T-helper 2 cell treated with Interferon-gamma antibody and Interleukin-4, amounts not matched to agents 100 ng/mL and 5 ng/mL, for 36 hours (primary cell): Measurements from ENCODE around the gene CSPG5. TPM values are rescaled to one million over a fixed set of nuclear protein-coding genes. Genes with fewer than 3 reads are reported as not detected.

ENCODE experiments used
- intact Hi-C: fragments of 100-400 bp; cut with micrococcal nuclease; formaldehyde crosslinking; loops from one replicate; pipeline ENCODE4 v1.15.1; 2023
- total RNA-seq: library from RNA; stranded (reverse); gene quantifications from 2 replicates; pipeline ENCODE4 v1.2.3, GENCODE V29; 2022

Gene CSPG5
- total RNA-seq, 1 donor from 2014 or later, result 0.64 TPM

DNA sequence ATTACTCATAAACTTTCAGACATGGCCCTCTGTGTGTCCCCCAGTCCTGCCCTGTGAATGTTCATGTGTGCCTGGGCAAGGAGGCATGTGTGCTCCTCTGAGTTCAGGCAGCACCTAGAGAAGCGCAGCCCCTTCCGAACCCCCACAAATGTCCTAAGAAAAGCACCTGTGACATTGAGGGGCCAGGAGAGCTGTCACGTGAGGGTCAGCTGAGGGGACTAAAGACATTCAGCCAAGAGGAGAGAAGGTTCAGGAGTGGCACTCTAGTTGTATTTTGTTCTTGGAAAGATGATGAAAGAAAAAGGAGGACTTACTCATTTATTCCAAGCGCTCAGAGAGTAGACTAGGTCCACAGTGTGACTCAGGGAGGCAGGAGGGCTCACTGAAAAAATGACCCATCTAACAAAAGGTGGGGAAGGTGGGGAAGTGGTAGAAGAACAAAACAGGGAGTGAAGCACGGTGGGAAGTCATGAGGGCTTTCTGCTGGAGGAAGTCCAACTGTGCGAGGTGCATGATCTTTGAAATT, 37.0 kb downstream of the CSPG5 start:
- intact Hi-C loops, result no loop called here

DNA sequence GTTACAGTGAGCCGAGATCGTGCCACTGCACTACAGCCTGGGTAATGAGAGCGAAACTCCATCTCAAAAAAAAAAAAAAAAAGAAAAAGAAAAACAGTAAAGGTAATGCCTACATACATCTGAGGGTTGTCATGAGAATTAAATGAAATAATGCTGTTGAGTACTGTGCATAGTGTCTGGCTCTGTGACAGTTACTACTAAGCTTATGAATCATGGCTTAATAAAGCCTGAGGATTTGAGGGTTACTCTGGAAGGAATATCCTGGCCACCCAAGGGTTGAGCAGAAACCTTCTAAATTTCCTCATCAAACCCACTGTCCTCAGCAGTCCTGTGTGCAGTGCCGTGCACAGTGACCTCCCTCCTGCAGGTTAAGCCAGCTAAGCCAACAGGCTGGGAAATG, 38.4 kb downstream of the CSPG5 start:
- intact Hi-C loops, result no loop called here

DNA sequence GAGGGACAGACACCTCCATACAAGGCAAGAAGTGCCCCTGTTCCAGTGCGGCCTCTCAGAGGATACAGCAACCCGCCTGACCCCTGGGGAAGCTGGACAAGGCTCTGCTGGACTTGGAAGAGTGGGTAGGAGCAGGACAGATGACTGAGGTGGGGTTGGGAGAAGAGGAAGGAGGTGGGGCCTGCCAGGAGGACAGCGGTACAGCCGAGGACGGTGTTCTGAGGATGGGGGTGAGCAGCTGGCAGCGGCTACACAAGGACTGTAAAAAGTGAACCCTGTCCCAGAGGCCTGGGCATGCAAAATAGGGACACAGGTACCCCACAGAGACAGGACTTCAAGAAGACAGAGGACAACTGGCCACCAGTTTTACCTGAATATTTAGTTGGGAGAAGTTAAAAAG, 41.7 kb downstream of the CSPG5 start:
- intact Hi-C loops, result no loop called here

DNA sequence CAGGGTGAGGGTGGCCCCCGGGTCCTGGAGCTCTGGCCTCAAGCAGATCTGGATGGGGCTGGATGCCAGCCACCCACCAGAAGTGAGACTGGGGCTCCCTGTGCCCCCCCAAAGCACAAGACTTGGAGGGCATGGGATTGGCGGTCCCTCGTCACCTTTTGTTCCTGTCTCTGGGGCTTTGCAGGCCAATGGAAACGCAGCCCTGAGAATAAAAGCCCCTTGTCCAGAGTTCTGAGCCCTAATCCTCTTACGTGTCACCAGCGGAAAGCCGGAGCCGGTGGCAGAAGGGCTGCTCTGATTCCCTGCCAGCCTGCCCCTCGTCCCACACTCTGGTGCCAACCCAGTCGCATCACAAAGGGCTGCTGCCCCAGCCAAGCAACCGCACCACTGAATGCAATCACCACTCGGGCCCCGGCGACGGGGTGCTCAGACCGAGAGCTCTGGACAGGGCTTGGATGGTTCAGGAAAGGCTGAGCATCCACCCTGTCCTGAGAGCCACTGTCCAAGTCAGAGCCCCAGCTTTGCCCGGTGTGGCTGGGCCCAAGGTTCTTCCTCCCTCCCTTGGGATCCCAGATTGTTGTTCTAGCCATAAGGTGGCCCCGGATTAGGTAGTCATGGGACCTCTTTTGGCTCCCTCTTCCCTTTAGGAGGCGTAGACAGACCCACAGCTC, 42.3 kb downstream of the CSPG5 start:
- intact Hi-C loops, result no loop called here

DNA sequence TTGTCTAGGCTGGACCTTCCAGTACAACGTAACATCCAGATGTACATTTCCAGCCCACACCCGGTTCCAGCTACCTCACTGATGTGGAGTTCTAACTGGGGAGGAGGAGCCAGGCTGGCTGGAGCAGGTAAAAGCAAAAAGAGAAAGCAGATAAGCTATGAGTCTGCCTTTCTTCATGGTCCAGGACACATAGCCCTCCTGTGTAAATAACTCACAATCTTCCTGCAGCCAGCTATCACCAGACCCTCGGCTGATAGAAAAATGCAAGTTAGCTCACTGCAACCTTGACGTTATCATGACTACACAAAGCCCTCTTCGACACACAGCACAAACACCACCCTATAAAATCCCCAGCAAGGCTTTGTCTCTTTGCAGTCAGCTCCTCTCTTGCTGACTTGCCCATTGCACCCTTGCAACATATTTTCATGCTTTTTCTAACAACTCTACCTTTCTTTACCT, 44.6 kb downstream of the CSPG5 start:
- intact Hi-C loops, result no loop called here

DNA sequence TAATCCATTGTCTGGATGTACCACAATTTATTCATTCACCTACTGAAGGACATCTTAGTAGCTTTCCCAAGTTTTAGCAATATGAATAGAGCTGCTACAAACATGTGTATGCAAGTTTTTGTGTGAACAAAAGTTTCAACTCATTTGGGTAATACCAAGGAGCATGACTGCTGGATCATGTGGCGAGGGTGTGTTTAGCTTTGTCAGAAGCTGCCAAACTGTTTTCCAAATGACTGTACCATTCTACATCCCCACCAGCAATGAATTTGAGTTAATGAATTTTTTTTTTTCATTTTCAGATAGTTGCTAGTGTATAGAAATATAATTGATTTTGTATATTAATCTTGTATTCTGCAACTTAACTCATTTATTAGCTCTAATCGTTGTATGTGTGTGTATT, 45.2 kb downstream of the CSPG5 start:
- intact Hi-C loops, result no loop called here

DNA sequence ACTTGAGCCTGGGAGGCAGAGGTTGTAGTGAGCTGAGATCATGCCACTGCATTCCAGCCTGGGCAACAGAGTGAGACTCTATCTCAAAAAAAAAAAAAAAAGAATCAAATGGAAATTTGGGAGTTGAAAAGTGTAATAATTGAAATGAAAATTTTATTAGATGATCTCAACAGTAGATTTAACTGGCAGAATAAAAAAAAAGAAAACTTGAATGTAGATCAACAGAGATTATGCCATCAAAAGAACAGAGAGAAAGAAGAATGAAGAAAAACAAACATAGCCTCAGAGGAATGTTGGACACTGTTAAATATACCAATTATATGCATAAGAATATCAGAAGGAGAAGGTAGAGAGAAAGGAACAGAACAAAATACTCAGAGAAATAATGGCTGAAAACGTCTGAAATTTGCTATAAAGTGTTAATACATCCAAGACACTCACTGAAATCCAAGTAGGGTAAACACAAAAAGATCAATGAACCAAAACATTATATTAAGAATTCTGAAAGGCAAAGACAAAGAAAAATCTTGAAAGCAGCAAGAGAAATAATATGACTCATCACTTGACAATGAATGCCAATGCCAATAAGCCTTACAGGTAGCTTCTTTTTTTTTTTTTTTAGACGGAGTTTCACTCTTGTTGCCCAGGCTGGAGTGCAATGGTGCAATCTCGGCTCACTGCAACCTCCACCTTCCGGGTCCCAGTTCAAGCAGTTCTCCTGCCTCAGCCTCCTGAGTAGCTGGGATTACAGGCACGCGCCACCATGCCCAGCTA, 50.5 kb downstream of the CSPG5 start:
- intact Hi-C loops, result loop anchor here (10.0 kb wide), 1 partner anchor 137 kb away; no protein-coding TSS in a partner anchor

DNA sequence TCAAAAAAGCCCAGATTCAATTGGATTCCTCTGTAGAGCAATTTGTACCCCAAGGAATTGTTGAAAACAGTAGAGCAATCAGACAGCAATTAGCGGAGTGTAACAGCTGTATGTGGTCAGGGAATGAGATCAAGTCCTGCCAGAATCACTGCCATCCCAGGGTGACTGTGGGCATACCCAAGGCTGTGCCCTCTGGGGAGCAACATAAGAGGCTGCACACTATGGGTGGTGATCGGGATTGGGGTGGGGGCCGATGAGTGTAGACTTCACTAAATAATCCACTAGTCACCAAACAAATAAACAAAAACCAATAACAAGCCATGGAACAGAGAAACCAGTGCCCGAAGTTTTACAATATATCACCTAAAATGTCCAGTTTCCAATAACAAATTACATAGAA, 53.0 kb downstream of the CSPG5 start:
- intact Hi-C loops, result loop anchor here (10.0 kb wide), 1 partner anchor 139 kb away; no protein-coding TSS in a partner anchor

DNA sequence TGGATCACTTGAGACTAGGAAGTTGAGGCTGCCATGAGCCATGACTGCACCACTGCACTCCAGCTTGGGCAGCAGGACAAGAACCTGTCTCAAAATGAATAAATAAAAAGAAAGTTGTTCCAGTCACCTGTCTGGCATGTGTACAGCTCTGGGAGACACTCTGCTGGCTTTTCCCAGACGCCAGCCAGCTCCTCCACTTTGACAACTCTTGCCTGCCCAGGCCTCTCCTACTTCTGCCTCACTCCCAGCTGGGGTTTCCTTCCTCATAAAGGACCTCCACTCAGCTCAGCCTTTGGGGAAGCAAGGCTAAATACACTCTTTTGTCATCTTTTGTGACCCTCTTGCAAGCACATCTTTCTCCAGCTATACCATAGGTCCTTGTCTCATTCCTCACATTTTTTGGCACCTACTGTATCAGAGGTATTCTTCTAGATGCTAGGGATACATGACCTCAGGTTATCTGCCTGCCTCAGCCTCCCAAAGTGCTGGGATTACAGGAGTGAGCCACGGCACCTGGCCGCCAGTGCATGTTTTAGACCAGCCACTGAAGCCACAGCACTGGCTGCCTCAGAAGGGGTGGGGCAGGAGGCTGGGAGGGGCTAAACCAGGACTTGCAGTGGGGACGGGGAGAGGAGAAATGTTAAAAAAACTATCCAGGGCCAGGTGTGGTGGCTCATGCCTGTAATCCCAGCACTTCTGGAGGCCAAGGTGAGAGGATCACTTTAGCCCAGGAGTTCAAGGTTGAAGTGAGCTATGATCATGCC, 55.2 kb downstream of the CSPG5 start:
- intact Hi-C loops, result loop anchor here (10.0 kb wide), 1 partner anchor 141 kb away; no protein-coding TSS in a partner anchor

DNA sequence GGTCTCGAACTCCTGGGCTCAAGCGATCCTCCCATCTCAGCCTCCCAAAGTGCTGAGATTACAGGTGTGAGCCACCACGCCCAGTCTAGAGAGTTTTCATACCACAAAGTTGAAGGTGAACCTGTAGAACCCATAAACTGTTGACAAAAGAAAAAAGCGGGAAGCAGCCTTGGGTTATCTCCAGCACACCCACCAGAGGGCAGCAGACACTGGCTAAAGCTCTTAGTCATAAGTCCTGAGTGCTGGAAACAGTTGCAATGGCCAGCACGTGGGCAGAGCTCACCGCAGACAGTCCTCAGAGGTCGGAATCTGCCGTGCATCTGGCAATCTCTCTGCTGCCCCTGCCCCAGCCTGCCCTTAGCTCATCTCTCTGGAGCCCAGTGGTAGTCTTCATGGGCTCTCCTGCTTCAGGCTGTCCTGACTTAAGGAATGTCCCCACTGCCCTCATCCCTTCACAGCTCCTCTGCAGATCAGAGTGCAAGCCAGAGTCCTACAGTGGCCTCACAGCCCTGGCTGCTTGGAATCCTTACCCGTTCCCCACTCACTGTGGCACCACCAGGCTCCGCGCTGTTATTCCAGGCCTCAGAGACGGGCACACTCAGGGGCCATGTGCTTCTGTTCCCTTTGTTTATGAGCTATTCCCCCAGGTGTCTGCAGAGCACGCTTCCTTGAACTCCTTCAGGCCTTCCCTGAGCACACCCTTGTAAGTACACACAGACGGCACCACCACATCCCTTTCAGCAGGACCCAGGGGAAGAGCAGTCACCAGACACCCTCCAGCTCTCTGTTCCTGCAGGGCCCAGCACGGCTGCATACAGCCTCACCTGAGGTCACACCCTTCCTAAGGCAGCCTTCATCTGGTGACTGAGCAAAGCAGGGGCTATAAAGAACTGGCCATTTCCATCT, 56.3 kb downstream of the CSPG5 start:
- intact Hi-C loops, result loop anchor here (10.0 kb wide), 1 partner anchor 142 kb away; no protein-coding TSS in a partner anchor

DNA sequence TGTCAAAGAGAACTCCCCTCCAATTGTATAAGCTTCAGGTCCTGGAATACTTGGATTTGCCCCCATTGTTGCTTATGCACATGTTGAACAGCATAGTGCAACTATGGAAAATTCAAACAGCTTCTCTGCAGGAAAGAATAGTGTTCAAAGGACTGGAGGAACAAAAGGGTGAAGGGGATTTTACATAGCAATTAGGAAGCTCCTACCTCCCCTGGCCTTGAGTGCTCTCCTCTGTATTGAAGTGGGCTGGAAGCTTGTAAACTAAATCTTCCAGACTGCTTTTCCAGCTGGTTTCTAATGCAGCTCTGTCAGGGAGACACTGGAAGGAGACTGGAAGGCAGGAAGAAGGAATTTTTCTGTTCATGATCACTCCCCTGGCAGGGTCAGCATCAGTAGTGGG, 57.9 kb downstream of the CSPG5 start:
- intact Hi-C loops, result loop anchor here (10.0 kb wide), 1 partner anchor 144 kb away; no protein-coding TSS in a partner anchor

DNA sequence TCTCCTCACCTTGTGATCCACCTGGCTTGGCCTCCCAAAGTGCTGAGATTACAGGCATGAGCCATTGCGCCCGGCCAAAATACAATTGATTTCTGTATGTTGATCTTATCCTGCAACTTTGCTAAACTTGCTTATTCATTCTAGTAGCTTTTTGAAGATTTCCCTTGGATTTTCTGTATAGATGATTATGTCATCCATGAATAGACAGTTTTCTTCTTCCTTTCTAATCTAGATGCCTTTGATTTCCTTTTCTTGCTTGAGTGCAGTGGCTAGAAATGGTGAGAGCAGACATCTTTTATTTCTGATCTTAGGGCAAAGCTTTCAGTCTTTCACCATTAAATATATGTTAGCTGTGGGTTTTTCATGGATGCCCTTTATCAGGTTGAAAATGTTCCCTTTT, 60.7 kb downstream of the CSPG5 start:
- intact Hi-C loops, result loop anchor here (10.0 kb wide), 1 partner anchor 667 kb away; the partner anchor contains the start of gene CDC25A

DNA sequence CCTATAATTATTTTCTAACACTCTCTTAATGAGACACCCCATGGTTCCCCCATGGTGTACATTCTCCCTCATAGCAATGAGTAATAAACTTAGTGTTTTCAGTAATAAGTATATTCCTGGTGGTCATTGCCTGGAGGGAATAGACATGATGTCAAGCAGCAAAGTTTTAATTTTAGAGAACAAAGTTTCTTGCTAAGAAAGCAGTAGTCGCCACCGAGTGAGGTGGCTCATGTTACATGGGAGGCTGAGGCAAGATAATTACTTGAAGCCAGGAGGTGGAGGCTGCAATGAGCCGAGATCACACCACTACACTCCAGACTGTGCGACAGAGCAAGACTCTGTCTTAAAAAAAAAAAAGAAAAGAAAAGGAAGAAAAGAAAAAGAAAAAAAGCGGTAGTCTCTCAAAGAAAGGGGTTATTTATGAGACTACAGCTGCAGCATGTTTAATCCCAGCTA, 62.8 kb downstream of the CSPG5 start:
- intact Hi-C loops, result loop anchor here (10.0 kb wide), 1 partner anchor 669 kb away; the partner anchor contains the start of gene CDC25A

DNA sequence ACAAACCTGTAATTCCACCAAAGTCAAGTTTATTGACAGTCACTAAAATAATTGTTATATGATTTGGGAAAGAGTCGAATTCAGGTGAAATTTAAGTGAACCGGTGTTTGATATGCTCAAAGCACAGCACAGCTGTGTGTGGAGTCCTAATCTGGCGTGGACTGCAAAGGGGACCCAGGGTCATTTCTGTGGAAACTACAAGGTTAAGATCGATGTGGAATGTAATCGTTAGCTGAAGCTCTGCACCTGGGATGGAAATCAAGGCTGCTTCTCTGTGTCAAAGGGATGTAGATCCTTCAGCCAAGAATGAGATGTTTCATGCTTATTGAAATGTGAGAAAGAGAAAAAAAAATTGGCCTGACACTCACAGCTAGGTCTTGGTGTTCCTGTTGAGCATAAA, 63.6 kb downstream of the CSPG5 start:
- intact Hi-C loops, result loop anchor here (10.0 kb wide), 1 partner anchor 670 kb away; the partner anchor contains the start of gene CDC25A

DNA sequence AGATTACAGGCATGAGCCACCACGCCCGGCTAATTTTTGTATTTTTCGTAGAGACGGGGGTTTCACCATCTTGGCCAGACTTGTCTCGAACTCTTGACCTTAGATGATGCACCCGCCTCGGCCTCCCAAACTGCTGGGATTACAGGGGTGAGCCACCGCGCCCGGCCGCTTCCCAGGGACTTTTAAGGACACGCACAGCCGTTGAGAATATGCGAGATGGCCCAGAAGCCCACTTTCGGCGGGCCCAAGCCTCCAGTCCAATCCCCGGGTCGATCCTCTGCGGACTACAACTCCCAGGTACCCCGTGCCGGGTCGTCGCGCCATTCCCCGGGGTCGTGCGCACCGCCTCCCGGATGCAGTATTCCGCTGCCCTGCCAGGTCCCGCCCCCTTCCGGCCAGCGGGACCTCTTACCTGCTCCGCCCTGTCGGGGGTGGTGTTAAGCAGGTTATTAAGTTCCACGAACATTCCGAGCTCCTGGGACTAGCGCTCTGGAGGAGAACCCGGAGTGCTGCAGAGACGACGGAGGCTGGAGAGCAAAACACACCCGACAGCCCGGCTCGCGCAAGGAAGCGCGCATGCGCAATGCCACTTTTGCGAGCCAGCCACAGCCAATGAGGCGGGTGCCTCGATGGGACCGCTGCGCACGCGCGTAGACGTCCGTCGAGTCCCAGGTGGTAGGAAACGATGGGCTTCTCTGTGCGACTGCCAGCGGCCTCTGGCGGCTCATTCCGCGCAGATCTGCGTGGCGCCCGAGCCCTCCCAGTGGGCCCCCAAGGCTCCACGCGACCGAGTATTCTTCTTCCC, 65.3 kb downstream of the CSPG5 start, which contains the start of gene ELP6:
ELP6 (minus strand) TSS at position 588 of the 805 bp plus-strand sequence; CDS start at position 466, 122 bp downstream.
- intact Hi-C loops, result loop anchor here (1.0 to 10.0 kb wide), 11 partner anchors 38 to 671 kb away; partner anchors contain the start of genes CCDC12, CDC25A, CSPG5 and DHX30

DNA sequence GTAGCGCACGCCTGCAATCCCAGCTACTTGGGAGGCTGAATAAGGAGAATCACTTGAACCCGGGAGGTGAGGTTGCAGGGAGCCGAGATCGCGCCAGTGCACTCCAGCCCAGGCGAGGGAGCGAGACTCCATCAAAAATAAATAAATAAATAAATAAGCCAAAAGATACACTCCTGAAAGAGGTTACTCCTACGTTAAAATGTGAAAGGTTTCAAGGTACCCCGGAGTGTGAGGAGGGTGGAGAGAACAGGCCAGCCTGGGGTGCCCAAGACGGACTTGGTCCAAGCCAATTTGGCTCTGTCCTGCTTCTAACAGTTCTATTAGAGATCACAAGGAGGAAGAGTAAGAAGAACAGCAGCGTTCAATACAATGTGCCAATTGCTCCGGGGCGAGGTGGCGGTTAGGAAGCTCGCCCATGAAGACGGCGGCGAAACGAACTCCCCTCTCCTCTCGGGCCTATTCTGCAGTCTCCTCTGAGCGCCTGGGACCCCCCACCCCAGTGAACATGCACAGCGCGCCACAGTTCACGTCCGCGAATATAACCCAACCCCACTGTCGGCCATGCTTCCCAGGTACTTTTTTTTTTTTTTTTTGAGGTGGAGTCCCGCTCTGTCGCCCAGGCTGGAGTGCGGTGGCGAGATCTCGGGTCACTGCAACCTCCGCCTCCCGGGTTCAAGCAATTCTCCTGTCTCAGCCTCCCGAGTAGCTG, 66.1 kb downstream of the CSPG5 start:
- intact Hi-C loops, result loop anchor here (1.0 to 10.0 kb wide), 11 partner anchors 37 to 672 kb away; partner anchors contain the start of genes CCDC12, CDC25A, CSPG5 and DHX30
